Measurements from ENCODE around the gene SORCS2.

DNA sequence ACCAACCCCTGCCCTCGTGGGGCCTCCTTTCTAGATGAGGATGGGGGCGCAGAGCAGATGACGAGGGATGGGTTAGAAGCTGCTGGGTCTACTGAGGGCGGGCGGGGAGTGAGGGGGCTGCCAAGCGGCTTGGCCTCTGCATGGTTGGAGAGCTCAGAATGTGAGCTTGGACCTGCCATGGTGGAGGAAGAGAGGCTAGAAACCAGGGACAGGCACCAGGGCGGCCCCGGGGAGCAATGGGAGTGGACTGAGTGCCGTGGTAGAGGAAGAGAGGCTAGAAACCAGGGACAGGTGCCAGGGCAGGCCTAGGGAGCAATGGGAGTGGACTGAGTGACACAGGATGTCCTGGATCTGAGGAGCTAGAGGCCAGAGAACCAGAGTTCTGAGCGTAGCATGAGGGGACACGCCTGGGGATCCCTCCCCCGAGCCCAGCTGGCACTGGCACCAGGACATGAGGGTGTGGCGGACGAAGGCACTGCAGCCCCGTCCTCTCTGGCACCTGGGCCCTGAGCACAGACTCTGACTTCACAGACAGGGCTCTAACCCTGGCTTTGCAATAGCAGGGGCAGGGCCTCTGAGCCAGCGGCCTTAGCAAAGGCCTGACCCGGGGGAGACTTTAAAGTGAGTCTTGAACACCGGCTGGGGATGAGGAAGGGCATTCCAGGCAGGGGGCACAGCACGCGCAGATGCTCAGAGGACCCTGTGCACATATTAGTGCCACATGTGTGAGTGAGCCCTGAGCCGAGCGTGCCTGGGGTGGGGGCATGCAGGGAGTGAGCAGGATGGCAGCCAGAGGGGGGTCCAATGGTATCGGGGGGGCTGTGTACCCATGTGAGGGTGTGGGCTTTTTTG, 456.4 kb downstream of the SORCS2 start:
- TF ChIP-seq POLR2A (IDR thresholded peaks at IDR 0.05), result no peak
- TF ChIP-seq, protein P1, sequence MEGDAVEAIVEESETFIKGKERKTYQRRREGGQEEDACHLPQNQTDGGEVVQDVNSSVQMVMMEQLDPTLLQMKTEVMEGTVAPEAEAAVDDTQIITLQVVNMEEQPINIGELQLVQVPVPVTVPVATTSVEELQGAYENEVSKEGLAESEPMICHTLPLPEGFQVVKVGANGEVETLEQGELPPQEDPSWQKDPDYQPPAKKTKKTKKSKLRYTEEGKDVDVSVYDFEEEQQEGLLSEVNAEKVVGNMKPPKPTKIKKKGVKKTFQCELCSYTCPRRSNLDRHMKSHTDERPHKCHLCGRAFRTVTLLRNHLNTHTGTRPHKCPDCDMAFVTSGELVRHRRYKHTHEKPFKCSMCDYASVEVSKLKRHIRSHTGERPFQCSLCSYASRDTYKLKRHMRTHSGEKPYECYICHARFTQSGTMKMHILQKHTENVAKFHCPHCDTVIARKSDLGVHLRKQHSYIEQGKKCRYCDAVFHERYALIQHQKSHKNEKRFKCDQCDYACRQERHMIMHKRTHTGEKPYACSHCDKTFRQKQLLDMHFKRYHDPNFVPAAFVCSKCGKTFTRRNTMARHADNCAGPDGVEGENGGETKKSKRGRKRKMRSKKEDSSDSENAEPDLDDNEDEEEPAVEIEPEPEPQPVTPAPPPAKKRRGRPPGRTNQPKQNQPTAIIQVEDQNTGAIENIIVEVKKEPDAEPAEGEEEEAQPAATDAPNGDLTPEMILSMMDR (IDR thresholded peaks at IDR 0.05), result no peak

Data from breast epithelium (tissue), 3 donors.